HG03521 (cell line): Measurements from ENCODE around the gene RHEBL1.

ENCODE experiments used
- ATAC-seq: cut with Tn5 transposase; IDR thresholded peaks from one replicate; pipeline ENCODE4 v1.9.1; 2021; ENCODE audit warnings: mild to moderate bottlenecking, moderate library complexity; ENCODE audit not compliant: unreplicated experiment

The RHEBL1 gene

DNA sequence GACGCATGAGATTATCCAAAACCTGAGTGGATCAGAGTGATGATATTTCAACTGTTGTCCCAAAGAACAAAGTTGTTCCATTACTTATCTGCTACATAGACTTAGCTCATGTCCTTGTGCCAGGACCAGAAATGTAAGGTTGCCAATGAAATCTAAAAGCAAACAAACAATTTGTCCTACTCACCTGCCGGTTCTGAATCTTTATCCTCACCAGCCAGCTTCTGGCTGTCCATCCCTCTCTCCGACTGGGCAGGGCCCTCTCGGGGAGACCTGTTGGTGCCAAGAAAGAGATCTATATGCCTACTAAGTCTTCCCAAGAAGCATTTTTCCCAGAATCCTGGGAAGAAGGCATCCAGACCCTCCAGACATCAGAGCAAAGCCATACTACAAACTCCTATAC is 14.7 kb downstream of the RHEBL1 start:
- ATAC-seq = no peak

DNA sequence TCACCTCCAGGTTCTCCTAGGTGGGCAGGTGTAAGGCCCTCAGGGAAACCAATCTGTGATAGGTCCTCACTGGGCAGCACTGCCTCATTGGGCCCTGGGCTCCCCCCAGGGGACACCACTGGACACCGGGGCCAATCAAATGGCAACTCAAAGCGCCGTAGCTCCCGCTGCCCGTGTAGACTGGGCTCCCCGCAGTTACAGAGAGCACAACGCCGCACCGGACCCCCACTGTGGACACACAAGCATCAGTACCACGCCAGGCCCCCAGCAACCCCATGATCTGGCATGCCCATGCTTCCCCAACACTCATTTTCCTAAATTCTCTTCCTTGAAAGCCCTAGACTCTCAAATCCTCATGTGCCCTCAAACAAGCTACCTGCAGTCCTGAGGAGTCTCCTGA is 15.3 kb downstream of the RHEBL1 start:
- ATAC-seq = no peak

DNA sequence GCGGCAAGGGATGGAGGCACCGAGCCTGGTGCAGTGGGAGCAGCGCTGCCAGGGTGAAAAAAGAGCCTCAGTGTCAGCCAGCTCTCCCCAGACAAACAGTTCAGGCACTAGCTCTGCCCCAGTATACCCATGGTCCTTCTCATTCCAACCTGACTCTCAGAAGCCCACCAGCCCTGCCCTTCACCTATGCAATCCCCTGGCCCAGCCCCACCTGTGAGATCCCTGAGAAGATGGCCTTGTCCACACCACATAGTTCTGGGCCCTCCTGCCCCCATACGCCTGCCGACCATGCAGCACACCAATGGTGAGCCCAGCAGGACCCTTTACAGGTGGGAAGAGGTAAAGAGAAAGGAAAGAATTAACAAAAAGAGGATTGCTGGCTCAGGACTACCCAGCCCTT is 15.7 kb downstream of the RHEBL1 start:
- ATAC-seq = no peak

DNA sequence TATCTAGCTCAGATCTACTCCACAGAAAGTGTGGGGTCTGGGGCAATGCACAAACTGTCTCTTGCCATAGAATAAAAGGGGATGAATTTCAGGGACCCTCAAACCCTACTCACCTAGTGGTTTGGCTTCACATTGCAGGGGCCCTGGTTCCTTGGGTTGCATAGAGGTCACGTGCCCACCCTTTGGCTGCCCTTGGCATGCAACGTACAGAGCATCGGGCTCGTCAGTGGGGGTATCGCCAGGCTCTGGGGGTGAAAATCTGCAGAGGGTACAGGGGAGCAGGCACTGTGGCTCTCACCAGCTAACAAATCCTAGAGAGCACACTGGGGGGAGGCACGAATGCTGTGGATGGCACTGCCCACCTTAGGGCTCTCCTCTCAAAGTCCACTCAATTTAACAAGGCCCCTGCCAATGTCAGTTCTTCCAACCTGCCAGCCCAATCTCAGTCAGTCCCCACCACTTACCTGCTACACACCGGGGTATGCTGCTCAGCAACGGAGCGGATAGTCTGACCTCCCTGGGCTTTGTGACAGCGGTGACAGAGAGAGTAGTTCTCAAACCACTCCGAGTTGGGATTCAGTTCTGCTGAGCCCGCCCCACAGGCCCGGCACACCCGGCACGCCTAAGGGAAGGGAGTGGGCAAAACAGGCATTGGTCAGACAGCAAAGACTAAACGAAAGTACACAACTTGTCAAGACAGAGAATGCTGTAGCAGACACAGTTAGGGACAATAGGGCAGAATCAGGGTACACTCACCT is 17.1 kb downstream of the RHEBL1 start:
- no peak for ATAC-seq

DNA sequence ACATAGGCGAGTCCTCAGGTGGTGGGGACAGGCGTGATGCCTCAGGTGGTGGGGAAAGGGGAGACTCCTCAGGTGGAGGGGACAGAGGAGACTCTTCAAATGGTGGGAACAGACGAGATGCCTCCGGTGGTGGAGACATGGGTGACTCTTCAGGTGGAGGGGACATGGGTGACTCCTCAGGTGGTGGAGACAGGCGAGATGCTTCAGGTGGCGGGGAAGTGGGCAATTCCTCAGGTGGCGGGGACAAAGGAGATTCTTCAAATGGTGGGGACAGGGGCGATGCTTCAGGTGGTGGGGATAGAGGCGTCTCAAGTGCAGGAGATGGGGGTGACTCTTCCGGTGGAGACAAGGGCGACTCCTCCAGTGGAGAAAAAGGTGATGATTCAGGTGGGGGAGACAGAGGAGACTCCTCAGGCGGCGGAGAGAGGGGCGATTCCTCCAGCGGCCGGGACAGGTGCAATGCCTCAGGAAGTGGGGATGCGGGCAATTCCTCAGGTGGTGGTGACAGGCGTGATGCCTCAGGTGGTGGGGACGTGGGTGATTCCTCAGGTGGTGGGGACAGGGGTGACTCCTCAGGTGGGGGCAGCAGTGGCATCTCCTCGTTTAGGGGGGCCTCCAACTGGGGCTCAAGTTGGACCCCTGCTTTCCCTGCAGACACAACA is 17.9 kb downstream of the RHEBL1 start:
- no peak for ATAC-seq

DNA sequence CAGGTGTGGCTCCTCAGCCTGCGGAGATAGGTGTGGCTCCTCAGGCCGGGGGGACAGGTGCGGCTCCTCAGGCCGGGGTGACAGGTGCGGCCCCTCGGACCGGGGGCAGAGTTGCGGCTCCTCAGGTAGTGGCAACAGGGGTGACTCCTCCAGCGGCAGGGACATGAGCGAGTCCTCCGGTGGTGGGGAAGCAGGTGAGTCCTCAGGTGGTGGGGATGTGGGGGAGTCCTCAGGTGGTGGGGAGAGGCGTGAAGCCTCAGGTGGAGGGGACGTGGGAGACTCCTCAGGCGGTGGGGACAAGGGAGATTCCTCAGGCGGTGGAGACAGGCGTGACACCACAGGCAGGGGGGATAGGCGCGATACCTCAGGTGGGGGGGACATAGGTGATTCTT is 18.4 kb downstream of the RHEBL1 start:
- no peak for ATAC-seq

DNA sequence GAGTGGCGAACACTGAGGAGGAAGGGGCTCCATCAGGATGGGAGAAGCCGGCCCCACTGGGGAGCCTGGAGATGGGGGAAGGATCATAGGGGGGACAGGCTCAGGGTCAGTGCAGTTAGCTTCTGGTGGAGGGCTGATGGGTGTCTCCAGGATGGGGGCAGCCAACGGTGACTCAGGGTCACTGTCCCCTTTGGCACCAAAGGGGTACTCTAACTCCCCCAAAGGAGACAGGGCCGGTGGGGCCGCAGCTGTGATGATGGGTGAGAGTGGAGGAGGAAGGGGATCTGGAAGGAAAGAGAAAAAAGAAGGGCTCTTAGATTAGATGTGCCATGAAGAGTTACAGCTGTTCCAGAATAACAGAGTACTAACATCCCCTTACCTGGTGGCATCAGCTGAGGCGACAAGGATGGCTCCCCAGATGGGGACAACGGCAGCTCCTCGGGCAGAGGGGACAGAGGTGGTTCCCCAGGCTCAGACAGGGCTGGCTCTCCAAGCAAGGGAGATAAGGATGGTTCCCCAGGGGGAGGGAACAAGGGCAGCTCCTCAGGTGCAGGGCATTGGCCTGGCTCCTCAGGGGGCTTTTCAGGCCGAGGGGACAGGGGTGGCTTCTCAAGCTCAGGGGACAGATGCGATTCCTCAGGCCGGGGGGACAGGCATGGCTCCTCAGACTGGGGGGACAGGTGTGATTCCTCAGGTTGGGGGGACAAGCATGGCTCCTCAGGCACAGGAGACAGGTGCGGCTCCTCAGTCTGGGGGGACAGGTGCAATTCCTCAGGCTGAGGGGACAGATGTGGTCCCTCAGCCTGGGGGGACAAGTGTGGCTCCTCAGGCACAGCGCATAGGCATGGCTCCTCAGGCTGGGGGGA is 19.0 kb downstream of the RHEBL1 start:
- no peak for ATAC-seq

DNA sequence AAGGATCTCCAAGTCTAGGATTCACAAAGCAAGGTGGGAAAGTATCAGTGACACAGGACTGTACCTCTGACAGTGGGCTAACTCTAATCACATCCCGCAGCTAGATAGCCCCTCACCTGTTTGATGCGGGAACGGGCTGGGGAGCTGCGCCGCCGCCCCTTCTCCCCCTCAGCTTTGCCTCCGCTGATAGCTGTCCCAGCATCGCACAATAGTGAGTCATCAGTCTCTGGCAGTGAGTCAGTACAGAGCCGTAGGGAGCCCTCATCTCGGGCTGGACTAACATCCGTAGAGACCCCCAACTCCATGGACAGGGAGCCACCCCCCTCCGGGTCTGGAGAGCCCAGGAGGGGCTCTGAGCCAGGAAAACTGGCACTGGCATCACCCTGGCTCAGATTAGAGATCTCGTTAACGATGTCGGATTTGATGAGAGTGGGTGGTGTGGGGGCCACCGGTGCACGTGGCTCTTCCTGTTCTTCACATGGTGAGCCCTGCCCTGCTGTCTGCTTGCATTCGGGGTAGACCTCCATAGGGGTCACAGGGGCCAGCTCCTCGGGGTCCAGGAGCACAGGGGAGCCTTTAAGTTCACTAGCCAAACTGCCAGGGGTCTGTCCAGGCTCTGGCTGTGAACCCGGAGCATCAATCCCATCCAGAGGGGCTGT is 20.1 kb downstream of the RHEBL1 start:
- ATAC-seq = no peak

DNA sequence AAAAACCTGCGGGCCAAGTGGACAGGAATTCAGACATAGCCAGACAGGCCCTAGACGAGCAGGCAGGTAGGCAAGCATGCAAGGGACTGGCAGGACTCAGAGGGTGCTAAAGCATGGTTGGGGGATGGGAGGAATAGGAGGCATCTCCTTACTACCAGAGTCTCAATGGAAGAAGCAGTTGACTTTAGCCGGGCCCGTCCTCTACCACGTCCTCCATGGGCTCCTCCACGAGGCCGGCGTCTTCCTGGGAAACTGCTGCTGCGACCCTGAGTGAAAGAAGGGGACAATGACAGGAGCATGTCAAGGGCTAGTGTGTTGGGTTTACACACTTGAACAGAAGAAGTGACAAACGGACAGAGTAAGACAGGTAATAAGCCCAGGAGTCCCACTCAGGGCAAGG is 20.8 kb downstream of the RHEBL1 start:
- no peak for ATAC-seq

DNA sequence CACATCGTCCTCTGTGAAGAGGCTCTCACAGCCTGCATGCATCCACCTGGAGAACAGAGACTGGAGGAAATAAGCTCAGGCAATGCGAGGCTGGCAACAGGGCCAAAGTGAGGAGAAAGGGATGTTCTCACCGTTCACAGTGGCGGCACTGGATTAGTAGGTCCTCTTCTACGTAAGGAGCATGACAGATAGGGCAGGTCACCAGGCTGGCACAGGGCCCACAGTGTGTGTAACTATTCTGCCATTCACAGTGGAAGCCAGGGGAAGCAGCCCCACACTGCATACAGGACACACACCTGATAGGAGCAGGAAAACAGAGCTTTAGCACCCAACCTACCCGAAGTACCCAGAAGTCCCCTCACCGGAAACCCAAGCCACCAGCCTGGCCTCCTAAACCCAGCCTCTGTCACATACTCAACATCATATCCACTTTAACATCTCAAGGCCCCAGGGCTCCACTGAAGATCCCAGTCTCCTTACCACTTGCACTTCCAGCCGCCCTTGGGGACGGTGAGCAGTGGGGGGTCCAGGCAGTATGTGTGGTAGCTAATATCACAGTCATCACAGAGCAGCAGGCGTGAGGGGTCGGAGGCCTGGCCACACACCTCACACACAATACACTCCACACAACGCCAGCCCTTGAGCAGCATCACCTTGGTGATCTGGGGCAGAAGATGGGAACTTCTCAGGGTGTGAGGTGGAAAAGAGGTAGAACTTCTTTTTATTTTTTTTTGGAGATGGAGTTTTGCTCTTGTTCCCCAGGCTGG is 23.5 kb downstream of the RHEBL1 start:
- ATAC-seq = no peak

DNA sequence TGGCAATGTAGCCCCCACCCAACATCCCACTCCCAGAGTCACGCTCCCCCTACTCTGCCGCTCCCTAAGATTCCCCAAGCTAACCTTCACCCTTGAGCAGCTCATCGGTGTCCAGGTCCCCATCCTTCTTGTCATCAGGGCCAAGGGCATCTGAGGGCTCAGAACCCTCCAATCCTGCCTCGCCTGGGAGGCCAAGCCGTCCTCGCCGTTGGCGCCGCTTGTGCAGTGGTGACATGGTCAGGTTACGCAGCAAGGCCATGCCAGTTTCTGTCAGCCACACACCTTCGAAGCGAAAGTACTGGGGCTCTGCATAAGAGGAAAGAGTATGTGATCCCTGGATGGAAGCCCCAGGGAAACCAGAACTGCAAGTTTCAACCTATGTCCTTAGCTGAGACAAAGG is 25.1 kb downstream of the RHEBL1 start:
- no peak for ATAC-seq

DNA sequence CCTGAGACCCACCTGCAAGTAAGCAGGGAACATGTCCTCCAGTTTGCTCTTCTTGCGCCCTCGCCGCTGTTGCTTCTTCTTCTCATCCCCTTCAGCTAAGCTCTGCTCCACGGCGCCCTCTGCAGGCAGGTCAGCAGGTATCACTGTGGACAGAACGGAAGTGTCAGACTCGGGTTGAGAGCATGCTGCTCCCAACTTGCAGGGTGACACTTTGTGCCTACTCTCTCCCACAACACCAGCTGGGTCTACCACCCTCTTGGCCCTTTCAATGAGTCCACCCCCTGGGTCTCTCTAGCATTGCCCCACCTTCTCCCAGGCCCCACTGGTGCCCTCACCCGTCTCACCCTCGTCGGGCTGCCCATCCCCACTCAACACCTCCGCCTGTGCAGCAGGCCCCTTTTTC is 25.9 kb downstream of the RHEBL1 start:
- no peak for ATAC-seq

DNA sequence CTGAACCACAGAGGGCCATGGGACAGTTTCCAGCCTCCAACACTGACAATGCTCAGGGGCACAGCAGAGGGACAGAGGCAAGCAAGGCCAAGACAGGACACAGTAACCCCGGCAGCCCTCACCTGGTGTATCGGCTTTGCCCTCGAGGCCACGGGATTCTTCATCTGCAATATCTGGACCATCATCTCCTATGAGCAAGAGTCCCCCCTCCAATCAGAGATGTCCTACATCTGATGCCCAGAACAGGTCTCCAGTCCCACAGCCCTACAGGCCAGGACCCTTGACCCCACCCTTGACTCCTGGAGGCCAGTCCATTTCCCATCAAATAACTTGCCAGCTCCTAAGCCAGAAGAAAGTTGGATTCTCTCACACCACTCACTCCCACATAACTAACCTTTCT is 26.5 kb downstream of the RHEBL1 start:
- ATAC-seq = no peak

DNA sequence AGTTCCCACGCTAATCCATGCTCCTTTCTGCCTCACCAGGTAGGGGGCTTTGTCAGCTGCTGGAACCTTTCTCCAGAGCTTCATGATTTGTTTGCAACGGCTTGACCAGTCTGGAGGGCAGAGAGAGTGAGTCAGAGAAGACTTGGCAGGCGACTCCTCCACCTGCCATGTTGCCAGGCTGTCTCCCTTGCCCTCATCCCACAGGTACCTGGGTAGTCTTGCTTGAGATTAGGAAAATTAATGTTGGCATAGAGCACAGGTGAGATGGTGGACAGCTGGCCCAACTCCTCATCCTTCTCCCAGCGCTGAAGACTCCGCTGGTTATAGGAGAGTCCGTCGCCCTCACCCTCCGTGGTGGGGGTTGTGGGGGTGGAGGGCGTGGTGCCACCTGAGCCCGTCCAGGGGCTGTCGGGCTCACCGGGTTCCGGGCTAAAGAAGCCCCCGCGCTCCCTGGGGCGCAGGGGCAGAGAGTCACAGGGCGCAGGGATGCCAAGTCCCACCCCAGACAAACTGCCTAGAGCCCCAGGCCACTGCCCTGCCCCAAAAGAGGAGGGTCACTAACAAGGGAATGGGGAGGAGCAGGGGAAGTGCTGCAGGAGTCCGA is 27.8 kb downstream of the RHEBL1 start:
- no peak for ATAC-seq

DNA sequence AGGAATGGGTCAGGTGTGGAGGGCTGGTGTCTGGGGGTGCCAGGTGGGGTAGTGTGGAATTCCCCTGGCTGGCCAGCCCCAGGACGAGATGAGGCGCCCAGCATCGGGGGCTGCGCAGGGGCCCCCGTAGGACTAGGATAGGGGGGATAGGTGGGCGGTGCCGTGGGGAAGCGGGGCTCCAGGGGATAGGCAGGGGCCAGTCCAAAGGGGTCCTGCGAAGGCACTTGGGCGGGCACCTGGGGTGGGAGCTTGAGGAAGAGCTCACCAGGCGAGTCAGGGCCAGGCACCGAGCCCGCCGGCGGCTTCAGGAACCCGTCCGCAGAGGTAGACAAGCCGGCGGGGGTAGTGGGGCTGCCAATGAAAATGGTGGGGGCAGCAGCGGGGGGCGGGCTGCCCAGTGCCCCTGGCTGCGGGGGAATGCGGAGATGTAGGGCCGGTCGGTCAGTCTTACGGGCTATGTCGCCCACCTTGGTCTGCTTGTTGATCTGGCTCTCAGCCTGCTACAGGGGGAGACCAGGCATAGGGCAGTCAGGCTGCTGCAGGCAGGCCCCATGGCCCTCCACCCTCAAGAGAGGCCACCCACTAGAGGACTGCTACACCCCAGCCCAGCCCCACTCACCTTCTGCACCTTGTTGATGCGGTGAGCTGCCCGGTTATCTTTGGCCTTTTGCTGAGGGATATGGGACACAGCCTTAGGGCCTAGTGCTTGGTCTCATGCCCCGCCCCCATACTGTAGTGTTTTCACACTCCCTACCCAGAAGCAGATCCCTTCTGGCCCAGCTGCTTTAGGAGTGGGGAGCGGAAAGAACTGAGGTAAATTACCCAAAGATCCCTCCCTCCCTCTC is 28.5 kb downstream of the RHEBL1 start:
- ATAC-seq = no peak

DNA sequence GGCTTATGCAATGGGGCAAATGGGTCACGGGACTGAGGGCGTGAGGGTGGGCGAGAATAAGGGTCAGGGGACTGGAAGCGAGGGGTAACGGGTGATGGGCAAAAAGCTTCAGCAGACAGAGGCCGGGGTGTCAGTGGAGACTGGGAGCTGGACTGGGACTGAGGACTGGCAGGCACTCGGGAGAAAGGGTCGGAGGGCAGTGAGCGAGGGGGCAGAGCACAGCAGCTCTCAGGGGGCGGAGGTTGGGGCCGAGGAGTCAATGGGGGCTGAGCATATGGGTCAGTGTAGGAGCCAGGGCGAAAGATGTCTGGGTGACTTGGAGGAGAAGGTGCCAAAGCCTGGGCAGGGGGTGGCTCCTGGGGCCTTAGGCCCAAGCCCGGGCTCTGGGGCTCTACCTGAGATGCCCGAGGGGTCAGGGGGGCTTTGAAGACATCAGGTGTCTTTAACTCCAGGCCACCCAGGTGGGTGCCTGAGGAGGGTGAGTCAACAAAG is 29.4 kb downstream of the RHEBL1 start:
- ATAC-seq = no peak

DNA sequence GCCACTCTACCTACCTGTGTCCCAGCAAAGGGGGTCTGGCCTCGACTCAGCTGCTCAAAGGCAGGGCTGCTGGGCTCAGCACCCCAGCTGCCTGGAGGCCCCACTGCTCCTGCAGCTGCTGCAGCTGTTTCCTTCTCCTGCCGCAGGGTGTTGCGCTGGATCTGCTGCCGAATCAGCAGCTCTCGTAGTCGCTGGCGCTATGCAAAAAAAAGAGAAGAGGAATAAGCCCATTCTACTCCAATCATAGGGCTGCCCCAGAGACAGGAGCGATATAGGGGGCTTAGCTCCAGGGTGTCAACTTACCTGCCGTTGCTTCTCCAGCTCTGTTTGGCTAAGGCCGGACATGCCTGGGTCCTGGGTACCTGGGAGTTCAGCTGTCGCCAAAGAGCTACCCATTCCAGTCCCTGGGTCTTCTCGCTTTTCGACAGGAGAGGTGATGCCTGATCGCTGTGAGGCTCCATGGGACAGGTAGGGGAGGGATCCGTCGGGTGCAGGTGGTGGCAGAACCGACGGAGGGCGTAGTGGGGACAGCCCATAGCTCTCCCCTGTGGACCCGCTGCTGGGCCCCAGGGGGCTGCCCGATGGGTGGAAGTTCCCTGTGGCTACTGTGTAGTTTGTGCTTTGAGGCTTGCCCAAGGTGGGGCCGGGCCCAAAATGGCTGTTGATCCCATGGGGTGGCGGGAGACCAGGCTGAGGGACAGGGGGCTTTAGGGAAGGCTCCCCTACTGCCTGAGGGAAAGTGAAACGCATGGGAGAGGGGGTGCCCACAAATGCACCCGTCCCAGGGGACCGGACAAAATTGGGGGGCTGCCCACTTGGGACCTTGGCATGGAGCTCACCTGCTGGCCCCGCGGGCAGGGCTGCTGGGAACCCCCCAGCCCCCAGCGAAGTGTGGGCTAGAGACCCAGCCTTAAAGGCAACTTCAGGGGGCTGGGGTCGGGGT is 30.1 kb downstream of the RHEBL1 start:
- ATAC-seq = no peak
